Thoracic aorta (tissue), 2 donors: Measurements from ENCODE around the gene ISCA2. TPM values are rescaled to one million over a fixed set of nuclear protein-coding genes. Genes with fewer than 3 reads are reported as not detected.

Experiments
- ATAC-seq: fragments of 150-250 bp; one replicate; pipeline ENCODE4 v1.8.0; 2017; ENCODE audit warnings: low read depth; ENCODE audit not compliant: insufficient number of reproducible peaks, low FRiP score
- DNase-seq: peaks from one replicate; pipeline ENCODE4 v3.0.0-alpha.2; 2020; ENCODE audit warnings: low spot score
- H3K27ac ChIP-seq, 2 donors: fragments of 200-600 bp; sonication (generic); 1 replicate in 1 of 2; 2 replicates in 1 of 2; pipeline ENCODE4 v1.5.1; 2016; ENCODE audit warnings: mild to moderate bottlenecking in 2 of 2, moderate library complexity in 2 of 2
- H3K27me3 ChIP-seq: fragments of 200-600 bp; sonication (generic); replicated peaks from 2 replicates; pipeline ENCODE4 v1.6.0; 2016; ENCODE audit warnings: mild to moderate bottlenecking; ENCODE audit not compliant: insufficient read depth
- H3K36me3 ChIP-seq: fragments of 200-600 bp; sonication (generic); one replicate; pipeline ENCODE4 v1.5.1; 2016
- H3K4me1 ChIP-seq, 2 donors: fragments of 200-600 bp; sonication (generic); 1 replicate in 1 of 2; 2 replicates in 1 of 2; pipeline versions ENCODE4 v1.5.1 to v1.6.0; 2016; ENCODE audit warnings: low read depth in 2 of 2, mild to moderate bottlenecking in 1 of 2; ENCODE audit not compliant: control insufficient read depth in 1 of 2
- H3K4me3 ChIP-seq: fragments of 200-600 bp; sonication (generic); 2 replicates; pipeline ENCODE4 v1.5.1; 2016; ENCODE audit warnings: mild to moderate bottlenecking
- H3K9me3 ChIP-seq: fragments of 200-600 bp; sonication (generic); 2 replicates; pipeline ENCODE4 v1.5.1; 2016
- CTCF ChIP-seq: fragments of 200-600 bp; sonication (generic); IDR thresholded peaks from one replicate; pipeline ENCODE4 v1.5.1; 2019; ENCODE audit warnings: antibody characterized with exemption
- total RNA-seq, 2 donors: library from RNA; depleted of rRNA; stranded (reverse); fragments of >200 nt; gene quantifications; one replicate each; pipeline versions ENCODE4 v1.1.0 to v1.2.3, GENCODE V29; 2016

The ISCA2 gene
- total RNA-seq, 2 donors from 2014 or later: 6.5 to 22.2 TPM

- Histone ChIP-seq H3K9me3 (no peaks in the 10 kb centered on the region), H3K27ac (peak overlapping the region; percentile 55 to 61), H3K27me3 (no peaks in the 10 kb centered on the region), H3K4me1 (peaks cover 2 to 34% of the 10 kb centered on the region in 2 donors), H3K36me3 (peaks cover 19% of the 10 kb centered on the region), H3K4me3 (no peak overlapping the region)
- DNase-seq: no peak
- ATAC-seq: no peak
- TF ChIP-seq CTCF: no peak
Observed at GRCh38 chr14:74475678-74476077, 17.9 kb upstream of the ISCA2 start.

- ATAC-seq (no peak), DNase-seq (no peak)
- Histone ChIP-seq H3K9me3 (no peaks in the 10 kb centered on the region), H3K4me3 (no peak overlapping the region), H3K27ac (peak overlapping the region; percentile 42 to 55), H3K4me1 (peaks cover 0 to 30% of the 10 kb centered on the region in 2 donors), H3K27me3 (no peaks in the 10 kb centered on the region), H3K36me3 (peaks cover 24% of the 10 kb centered on the region)
- no peak for TF ChIP-seq CTCF
Observed at GRCh38 chr14:74476107-74476506, 17.5 kb upstream of the ISCA2 start.

GRCh38 chr14:74476607-74477006 is 17.0 kb upstream of the ISCA2 start:
- Histone ChIP-seq H3K4me1 (peaks cover 0 to 27% of the 10 kb centered on the region in 2 donors), H3K27ac (peak overlapping the region; percentile 42 to 55), H3K27me3 (no peaks in the 10 kb centered on the region), H3K9me3 (no peaks in the 10 kb centered on the region), H3K4me3 (no peak overlapping the region), H3K36me3 (peaks cover 29% of the 10 kb centered on the region)
- TF ChIP-seq CTCF: no peak
- ATAC-seq (no peak), DNase-seq (no peak)

- no peaks in the 10 kb centered on the region for H3K9me3 ChIP-seq
- peaks cover 0 to 18% of the 10 kb centered on the region in 2 donors for H3K4me1 ChIP-seq
- peaks cover 41% of the 10 kb centered on the region for H3K36me3 ChIP-seq
- peak; percentile 67 for TF ChIP-seq CTCF
- ATAC-seq: no peak
- no peak overlapping the region for H3K4me3 ChIP-seq
- no peaks in the 10 kb centered on the region for H3K27me3 ChIP-seq
- no peak for DNase-seq
- H3K27ac ChIP-seq: no peak overlapping the region
Observed at GRCh38 chr14:74478996-74479635, 14.4 kb upstream of the ISCA2 start.

GRCh38 chr14:74480046-74480445 is 13.5 kb upstream of the ISCA2 start:
- DNase-seq: no peak
- no peak for ATAC-seq
- no peak overlapping the region for H3K4me3 ChIP-seq

More at GRCh38 chr14:74480046-74480445, 13.5 kb upstream of the ISCA2 start:
- no peaks in the 10 kb centered on the region for H3K27me3 ChIP-seq
- no peaks in the 10 kb centered on the region for H3K9me3 ChIP-seq
- peaks cover 0 to 16% of the 10 kb centered on the region in 2 donors for H3K4me1 ChIP-seq
- peaks cover 45% of the 10 kb centered on the region for H3K36me3 ChIP-seq
- H3K27ac ChIP-seq: no peak overlapping the region
- TF ChIP-seq CTCF: no peak
